SK-N-MC (cell line): ENCODE data around the gene BTBD1.

Experiments used
- EZH2 ChIP-seq: fragments of 200-600 bp; sonication (generic); IDR thresholded peaks from one replicate; pipeline ENCODE4 v1.6.1; 2017; ENCODE audit warnings: antibody characterized with exemption
- FOXP2 ChIP-seq: optimal IDR thresholded peaks from 2 replicates; pipeline ENCODE3; 2011; ENCODE audit warnings: mild to moderate bottlenecking, moderate library complexity; ENCODE audit not compliant: insufficient read depth; ENCODE audit errors: extremely low read length, control extremely low read depth
- POLR2AphosphoS5 ChIP-seq: IDR thresholded peaks from 2 replicates; pipeline ENCODE4 v1.6.1; 2012; ENCODE audit warnings: mild to moderate bottlenecking, low read depth, low read length, borderline replicate concordance

DNA sequence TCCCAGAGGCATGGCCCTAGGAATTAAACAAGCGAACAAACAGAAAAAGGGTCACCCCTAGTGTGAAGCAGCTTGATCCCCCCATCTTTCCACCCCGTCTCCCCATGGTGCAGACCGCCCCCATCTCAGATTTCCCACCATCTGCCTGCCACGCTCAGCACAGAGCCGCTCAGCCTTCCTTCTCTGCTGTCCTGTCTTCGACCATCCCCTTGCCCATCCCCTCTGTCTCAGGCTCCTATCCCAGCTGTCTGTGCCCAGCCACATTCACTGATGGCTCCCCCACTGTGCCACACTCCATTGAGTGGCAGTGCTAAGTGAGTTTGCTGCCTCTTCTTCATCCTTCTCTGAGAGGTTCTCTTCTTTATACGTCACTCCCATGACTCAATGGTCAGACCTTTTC is 11.7 kb upstream of the BTBD1 start:
- no peak for TF ChIP-seq EZH2
- no peak for TF ChIP-seq POLR2AphosphoS5
- no peak for TF ChIP-seq FOXP2
